ENCODE measurements around the gene MGAT2. TPM values are rescaled to one million over a fixed set of nuclear protein-coding genes. Genes with fewer than 3 reads are reported as not detected.

Gene MGAT2
- total RNA-seq, 1 donor from 2014 or later = 12.0 TPM

Other genes starting within 250 kb of the MGAT2 start
- 853 TPM for gene RPS29, start 34.4 kb upstream of the MGAT2 start, total RNA-seq
- gene LRR1, start 21.9 kb upstream of the MGAT2 start, total RNA-seq = 4.6 TPM
- 141 TPM for gene RPL36AL, start 173 bp upstream of the MGAT2 start, total RNA-seq
- gene DNAAF2, start 14.4 kb downstream of the MGAT2 start, total RNA-seq = 6.2 TPM
- gene POLE2, start 67.4 kb downstream of the MGAT2 start, total RNA-seq = 0.69 TPM
- gene KLHDC1, start 72.3 kb downstream of the MGAT2 start, total RNA-seq = 10.0 TPM
- 85.3 TPM for gene KLHDC2, start 147.4 kb downstream of the MGAT2 start, total RNA-seq
- 52.7 TPM for gene NEMF, start 232.0 kb downstream of the MGAT2 start, total RNA-seq